Fibroblast of lung (primary cell): ENCODE measurements around the gene C1orf52. TPM values are rescaled to one million over a fixed set of nuclear protein-coding genes. Genes with fewer than 3 reads are reported as not detected.

Experiments
- DNase-seq, 2 donors: peaks; one replicate each; pipeline versions ENCODE4 v3.0.0 to v3.0.0-alpha.2; 2010; ENCODE audit warnings: low read depth in 2 of 2
- H2AFZ ChIP-seq: 2 replicates; pipeline ENCODE4 v1.5.1; 2012; ENCODE audit warnings: low read length, control low read depth, inconsistent platforms
- H3K27ac ChIP-seq: 2 replicates; pipeline ENCODE4 v1.5.1; 2011; ENCODE audit warnings: low read length, control low read depth; ENCODE audit not compliant: insufficient read depth
- H3K27me3 ChIP-seq: 2 replicates; pipeline ENCODE4 v1.5.1; 2011; ENCODE audit warnings: mild to moderate bottlenecking, low read length; ENCODE audit not compliant: control insufficient read depth, insufficient read depth
- H3K36me3 ChIP-seq: 2 replicates; pipeline ENCODE4 v1.5.1; 2011; ENCODE audit warnings: low read length; ENCODE audit not compliant: control insufficient read depth, insufficient read depth
- H3K4me1 ChIP-seq: 2 replicates; pipeline ENCODE4 v1.5.1; 2011; ENCODE audit warnings: low read length; ENCODE audit not compliant: control insufficient read depth, insufficient read depth; ENCODE audit errors: extremely low read depth
- H3K4me2 ChIP-seq: 2 replicates; pipeline ENCODE4 v1.5.1; 2011; ENCODE audit warnings: low read length, control low read depth; ENCODE audit not compliant: insufficient read depth; ENCODE audit errors: extremely low read depth
- H3K4me3 ChIP-seq, 4 experiments: fragments of 200-600 bp in 1 of 4; sonication (generic) in 1 of 4; replicated peaks in 1 of 4; 2 replicates each; pipeline ENCODE4 v1.5.1; 2011 to 2016; ENCODE audit warnings: low read length in 4 of 4, low read depth in 3 of 4, mild to moderate bottlenecking in 3 of 4, control low read depth in 2 of 4, inconsistent platforms in 1 of 4, mixed read lengths in 1 of 4; ENCODE audit not compliant: insufficient read depth in 1 of 4; ENCODE audit errors: control extremely low read depth in 1 of 4
- H3K79me2 ChIP-seq: 2 replicates; pipeline ENCODE4 v1.5.1; 2012; ENCODE audit warnings: mild to moderate bottlenecking, low read length, inconsistent platforms; ENCODE audit not compliant: control insufficient read depth, insufficient read depth
- H3K9ac ChIP-seq: 2 replicates; pipeline ENCODE4 v1.5.1; 2011; ENCODE audit warnings: mild to moderate bottlenecking, low read length, control low read depth; ENCODE audit not compliant: insufficient read depth
- H3K9me3 ChIP-seq: 2 replicates; pipeline ENCODE4 v1.5.1; 2012; ENCODE audit warnings: low read depth, low read length; ENCODE audit not compliant: control insufficient read depth, insufficient read depth
- H4K20me1 ChIP-seq: 2 replicates; pipeline ENCODE4 v1.5.1; 2011; ENCODE audit warnings: low read length; ENCODE audit not compliant: control insufficient read depth, insufficient read depth; ENCODE audit errors: extremely low read depth
- CTCF ChIP-seq, 2 donors: IDR thresholded peaks in 1 of 2; conservative IDR thresholded peaks in 1 of 2; 1 replicate in 1 of 2; 2 replicates in 1 of 2; pipeline ENCODE4 v1.5.1; 2011 to 2012; ENCODE audit warnings: low read length in 2 of 2, control low read depth in 1 of 2, inconsistent platforms in 1 of 2, low read depth in 1 of 2, mild to moderate bottlenecking in 1 of 2
- EZH2 ChIP-seq: IDR thresholded peaks from 2 replicates; pipeline ENCODE4 v1.5.1; 2012; ENCODE audit warnings: low read length, control low read depth, mild to moderate bottlenecking; ENCODE audit errors: missing control alignments
- polyA plus RNA-seq, 2 donors: library from polyadenylated mRNA; depleted of rRNA in 1 of 2; stranded (reverse) in 1 of 2; unstranded in 1 of 2; fragments of >200 nt; gene quantifications; 2 replicates each; pipeline ENCODE4 v1.2.1, GENCODE V29; 2011 to 2012; ENCODE audit warnings: missing spikeins in 1 of 2
- total RNA-seq: library from RNA; depleted of rRNA; stranded (reverse); fragments of >200 nt; gene quantifications from 2 replicates; pipeline ENCODE4 v1.2.1, GENCODE V29; 2014

Gene C1orf52
- total and polyA plus RNA-seq, 2 donors (not counting 1 experiment from before 2014, with no cell fraction given), result 11.4 to 24.7 TPM

DNA sequence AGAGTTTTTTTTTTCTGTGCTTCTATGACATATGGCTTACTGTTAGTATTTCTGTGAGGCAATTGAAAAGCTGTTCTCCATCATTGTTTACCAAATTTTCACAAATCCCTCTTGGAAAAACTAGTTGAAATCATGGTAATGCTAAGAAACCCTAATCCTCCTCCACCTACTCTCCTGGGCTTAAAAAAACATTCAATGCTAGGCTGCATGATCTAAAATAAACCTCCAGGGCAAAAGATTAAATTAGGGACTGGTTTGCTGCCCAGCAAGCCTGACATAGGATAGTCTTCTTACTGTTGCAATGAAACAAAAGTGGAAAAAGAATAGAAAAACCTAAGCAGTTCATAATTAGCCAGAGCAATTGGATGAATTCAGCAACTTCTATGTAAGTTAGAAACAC is 16.1 kb downstream of the C1orf52 start:
- H3K27ac ChIP-seq, result no peak overlapping the region
- H3K4me1 ChIP-seq, result no peaks in the 10 kb centered on the region
- H3K36me3 ChIP-seq, result no peaks in the 10 kb centered on the region
- H3K9me3 ChIP-seq, result no peaks in the 10 kb centered on the region
- H3K9ac ChIP-seq, result no peak overlapping the region
- no peak for DNase-seq
- no peak overlapping the region for H3K4me3 ChIP-seq
- H3K27me3 ChIP-seq, result no peaks in the 10 kb centered on the region
- H2AFZ ChIP-seq, result no peak overlapping the region
- TF ChIP-seq CTCF (conservative IDR thresholded peaks at IDR 0.05 in 1 of 2, IDR thresholded peaks at IDR 0.05 in 1 of 2; ENCODE audit: low read depth in 1 of 2, low read length in 2 of 2) (no peak), EZH2 (no peak)
- no peak overlapping the region for H3K4me2 ChIP-seq
- no peaks in the 10 kb centered on the region for H4K20me1 ChIP-seq
- H3K79me2 ChIP-seq, result no peaks in the 10 kb centered on the region

GRCh38 chr1:85240643-85241042 is 18.8 kb downstream of the C1orf52 start:
- Histone ChIP-seq H2AFZ (peak overlapping the region; percentile 20), H3K4me2 (no peak overlapping the region), H3K27me3 (peaks cover 3% of the 10 kb centered on the region)

DNA sequence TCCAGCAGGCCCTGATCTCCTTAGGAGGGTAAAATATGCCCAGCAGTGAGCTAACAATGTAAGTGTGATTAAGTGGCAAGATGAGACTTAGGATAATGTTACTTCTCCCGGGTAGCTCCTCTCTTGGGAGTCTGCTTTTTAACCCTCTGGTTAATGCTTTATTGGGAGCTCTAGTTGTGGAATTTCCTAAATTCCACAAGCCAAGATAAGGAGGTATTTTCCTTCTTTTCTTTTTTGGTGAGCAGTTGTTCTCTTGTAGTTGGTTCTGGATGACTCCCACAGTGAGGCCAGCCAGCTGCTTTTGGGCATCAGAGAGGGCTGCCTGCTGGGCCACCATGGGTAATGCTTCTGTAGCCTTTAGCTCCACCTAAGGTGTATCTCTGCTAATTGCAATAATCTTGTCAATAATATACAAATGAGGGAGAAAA is 19.3 kb downstream of the C1orf52 start:
- no peak overlapping the region for H3K9ac ChIP-seq
- H3K27me3 ChIP-seq, result peaks cover 3% of the 10 kb centered on the region
- no peaks in the 10 kb centered on the region for H4K20me1 ChIP-seq
- H3K9me3 ChIP-seq, result no peaks in the 10 kb centered on the region
- no peak overlapping the region for H2AFZ ChIP-seq
- H3K4me3 ChIP-seq, result no peak overlapping the region
- no peaks in the 10 kb centered on the region for H3K36me3 ChIP-seq
- H3K79me2 ChIP-seq, result no peaks in the 10 kb centered on the region
- H3K4me2 ChIP-seq, result no peak overlapping the region
- TF ChIP-seq EZH2 (no peak), CTCF (conservative IDR thresholded peaks at IDR 0.05 in 1 of 2, IDR thresholded peaks at IDR 0.05 in 1 of 2; ENCODE audit: low read depth in 1 of 2, low read length in 2 of 2) (no peak)
- no peaks in the 10 kb centered on the region for H3K4me1 ChIP-seq
- DNase-seq, result peak; percentile 35 to 44
- H3K27ac ChIP-seq, result no peak overlapping the region

More at GRCh38 chr1:85240643-85241042, 18.8 kb downstream of the C1orf52 start:
- Histone ChIP-seq H3K36me3 (no peaks in the 10 kb centered on the region), H4K20me1 (no peaks in the 10 kb centered on the region), H3K4me1 (no peaks in the 10 kb centered on the region), H3K4me3 (no peak overlapping the region), H3K79me2 (no peaks in the 10 kb centered on the region), H3K9ac (no peak overlapping the region), H3K27ac (no peak overlapping the region), H3K9me3 (no peaks in the 10 kb centered on the region)
- DNase-seq, result peak in 1 of 2 donors; percentile 17
- TF ChIP-seq EZH2 (no peak), CTCF (conservative IDR thresholded peaks at IDR 0.05 in 1 of 2, IDR thresholded peaks at IDR 0.05 in 1 of 2; ENCODE audit: low read depth in 1 of 2, low read length in 2 of 2) (no peak)
